Globus pallidus (tissue), 1 donor: Measurements from ENCODE around the gene RAP2A.
A peak's percentile ranks its signal among the peaks of the same experiment; 100 is the strongest.

Experiments
- DNase-seq: peaks from one replicate; pipeline ENCODE4 v3.0.0-alpha.2; 2015; ENCODE audit warnings: low spot score

RAP2A gene

DNA sequence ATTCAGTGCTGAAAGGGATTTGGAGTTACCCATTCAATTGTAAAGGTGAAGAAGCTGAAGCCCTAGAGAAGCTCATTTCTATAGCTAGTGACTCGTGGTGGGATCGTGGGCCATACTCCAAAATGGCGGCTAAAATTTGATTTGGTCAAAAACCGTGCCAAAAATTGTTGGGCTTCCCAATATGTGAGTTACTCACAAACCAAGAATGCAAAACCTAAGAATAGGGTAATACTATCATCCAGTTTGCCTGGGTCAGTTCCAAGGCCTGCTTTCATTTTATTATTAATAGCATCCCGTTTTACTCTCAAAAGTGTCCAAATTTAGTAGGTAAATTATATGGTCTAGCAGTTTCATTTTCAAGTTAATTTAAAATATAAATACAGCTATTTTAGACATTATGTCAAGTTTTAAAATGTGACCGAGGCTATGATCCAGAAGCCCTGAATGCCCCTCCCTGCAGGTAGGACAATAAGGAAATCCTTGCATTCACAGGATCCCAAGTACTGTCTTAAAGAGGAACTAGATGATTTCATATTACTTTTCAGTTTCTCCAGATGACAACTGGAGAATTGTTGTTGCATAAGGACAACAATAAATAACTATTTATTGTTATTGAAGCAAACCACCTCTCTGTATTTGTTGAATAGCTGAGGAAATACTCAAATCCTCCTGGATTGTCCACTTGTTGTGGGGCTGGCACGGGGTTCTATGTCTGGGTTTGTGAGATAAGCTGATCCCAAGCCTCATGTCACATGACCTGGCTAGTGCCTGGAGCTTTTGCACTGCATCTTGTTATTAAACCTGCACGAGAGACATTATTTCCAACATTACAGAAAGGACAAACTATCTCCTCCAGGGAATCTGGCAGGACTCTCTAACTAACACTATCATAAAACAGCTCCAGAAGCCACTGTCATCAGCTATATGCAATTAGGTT lies 11.6 kb upstream of the RAP2A start:
- no peak for DNase-seq

DNA sequence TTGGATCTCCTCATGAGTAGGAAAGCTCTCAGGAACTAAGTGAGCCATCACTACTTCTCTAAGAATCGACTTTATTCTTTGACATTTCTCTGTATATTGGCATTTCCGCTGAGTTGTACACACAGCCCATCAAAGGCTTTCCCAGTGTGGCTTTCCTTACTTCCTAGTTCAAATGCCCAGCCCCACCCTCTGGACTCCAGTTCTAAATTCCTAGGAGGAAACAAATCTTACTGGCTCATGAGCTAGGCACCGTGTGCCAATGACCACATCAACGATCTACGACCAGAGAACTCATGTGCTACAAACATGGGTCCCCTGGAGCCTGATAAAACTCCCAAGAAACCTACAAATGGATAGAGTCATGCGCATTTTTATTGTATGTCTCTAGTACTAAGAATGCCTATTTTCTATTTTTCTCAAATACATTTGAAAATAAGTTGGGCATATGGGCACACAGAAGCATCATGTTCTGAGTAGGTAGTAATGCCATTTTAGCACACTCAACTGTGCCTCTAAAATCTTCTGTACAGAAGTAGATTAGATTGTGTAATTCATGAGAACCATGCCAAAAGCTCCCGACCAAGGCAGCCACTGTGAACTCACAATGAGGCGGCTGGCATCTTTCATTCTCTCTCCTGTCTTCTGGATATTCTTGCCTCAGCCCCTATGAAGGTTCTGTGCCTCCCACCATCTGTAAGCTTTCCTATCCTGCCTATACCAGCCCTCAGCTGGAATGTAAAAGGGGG lies 10.5 kb upstream of the RAP2A start:
- DNase-seq = peak; percentile 26

DNA sequence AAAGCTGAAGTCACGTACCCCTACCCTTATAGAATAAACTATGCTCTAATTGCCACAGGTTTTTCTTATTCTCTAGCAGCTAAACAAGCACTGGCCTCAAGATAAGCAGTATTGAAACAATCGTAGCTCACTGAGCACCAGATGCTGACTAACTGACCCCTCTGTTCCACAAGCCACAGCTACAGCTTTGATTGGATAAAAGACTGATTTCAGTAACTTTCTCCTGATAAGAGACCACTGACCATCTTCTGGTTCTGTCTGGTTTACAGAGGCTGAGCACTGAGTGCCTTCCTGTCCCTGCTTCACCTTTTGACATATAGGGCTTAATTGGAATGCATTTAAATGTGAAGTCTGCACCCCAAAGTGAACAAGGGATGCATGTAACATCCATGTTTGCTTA lies 8.4 kb upstream of the RAP2A start:
- no peak for DNase-seq

DNA sequence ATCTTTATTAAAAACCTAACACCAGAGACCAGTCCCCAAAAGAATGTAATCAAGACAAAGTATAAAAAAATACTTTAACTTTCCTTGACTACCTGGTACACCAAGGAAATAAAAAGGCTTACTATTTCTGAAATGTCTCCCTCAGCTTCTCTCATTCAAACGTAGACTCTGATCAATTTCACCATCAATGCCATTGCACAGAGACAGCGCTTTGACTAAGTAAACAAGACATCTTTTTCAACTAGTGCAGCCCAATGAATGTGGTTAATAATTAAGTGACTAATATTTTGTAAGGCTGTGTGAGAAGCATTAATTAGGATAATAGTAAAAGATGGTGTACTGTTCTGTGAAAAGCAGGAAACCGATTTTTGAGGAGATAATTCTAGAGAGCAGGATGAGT lies 7.3 kb upstream of the RAP2A start:
- DNase-seq = no peak

DNA sequence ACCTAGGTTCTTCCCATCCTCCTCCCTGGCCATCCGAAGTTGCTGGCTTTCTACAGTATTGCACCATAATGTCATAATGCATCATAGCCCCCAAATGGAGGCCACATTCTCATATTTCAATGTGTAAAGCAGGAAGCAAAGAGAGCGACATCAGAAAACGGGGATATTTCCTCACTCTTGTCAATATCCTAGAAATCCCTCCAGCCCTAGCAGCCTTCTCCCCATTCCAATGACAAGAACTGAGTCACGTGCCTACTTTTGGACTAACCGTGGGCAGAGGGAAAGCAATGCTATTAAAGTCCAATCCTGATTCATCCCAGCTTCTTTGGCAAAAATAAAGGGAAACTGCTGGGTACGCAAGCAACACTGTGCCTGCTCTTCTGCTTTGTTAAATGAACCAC lies 4.3 kb upstream of the RAP2A start:
- peak; percentile 69 for DNase-seq

DNA sequence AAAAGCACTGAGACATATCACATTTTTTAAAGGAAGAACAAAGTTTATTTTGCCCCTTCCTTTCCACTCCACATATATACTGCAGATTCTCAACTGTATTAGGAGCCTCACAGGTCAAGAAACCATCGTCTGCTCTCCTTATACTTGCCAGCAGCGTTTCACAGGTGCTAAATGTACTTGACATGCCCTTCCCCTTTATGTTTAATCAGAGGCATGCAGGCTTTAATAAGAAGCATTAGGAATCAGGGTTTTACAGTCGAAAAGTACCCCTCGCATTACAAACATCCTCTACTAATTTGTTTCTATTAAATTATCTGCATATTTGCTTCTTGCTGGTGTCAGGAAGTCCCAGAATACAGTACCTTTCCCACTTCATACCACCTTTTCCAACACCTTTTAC lies 3.7 kb upstream of the RAP2A start:
- DNase-seq = peak; percentile 24

DNA sequence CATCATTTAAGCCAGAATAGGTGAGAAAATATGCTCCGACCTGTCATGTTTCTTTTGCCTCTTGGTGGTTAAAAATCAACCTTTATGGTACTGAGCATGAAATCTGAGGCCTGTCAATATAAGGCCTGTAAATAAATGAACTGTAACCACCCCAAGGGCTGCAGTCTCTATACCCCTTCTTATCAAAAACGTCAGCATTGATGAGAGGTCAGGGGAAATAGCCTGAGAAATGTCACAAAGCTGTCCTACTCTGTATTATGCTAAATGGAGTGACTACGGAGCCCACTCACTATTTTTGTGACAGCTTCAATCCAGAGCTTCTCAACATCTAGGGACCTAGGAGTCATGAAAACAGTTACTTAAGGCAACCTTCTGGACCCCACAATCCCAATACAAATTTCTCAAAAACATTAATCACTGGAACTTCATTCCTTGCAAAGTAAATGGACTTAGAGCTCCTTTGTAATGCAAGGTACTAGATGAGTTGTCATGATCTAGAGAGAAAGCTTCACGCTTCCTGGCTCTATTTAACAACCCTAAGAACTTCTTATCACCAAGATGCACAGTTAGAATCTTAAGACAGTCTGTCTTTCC lies 2.7 kb upstream of the RAP2A start:
- DNase-seq = no peak

DNA sequence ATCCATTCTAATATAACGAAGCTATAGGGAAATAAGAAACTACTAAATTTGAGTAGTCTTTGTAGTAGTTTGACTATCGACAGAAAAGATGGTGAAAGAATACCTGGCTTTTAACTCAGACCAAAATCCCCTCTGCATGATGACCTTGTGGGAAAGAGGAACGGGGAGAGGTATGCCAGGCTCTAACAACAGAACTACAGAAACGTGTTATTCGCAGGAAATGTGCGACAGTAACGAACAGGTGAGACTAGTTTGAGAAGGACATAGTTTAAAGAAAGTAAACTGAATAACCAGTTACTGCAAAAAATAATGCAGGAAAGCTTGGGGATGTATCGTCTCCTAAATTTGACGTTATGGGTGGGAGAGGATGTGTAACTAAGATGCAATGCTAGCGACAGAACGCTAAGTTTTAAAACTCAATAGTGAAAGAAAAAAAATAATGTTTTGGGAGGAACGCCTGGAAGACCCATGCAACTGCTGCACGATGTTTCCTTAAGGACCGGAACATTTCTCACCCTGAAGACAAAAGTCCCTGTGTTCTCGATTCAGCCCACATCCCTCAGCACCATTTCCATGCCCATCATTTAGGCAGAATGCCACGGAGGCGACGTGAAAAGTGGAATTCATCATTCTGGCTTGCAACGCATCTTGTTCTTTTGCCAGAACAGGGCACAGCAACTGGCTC lies 1.6 kb upstream of the RAP2A start:
- DNase-seq = no peak

DNA sequence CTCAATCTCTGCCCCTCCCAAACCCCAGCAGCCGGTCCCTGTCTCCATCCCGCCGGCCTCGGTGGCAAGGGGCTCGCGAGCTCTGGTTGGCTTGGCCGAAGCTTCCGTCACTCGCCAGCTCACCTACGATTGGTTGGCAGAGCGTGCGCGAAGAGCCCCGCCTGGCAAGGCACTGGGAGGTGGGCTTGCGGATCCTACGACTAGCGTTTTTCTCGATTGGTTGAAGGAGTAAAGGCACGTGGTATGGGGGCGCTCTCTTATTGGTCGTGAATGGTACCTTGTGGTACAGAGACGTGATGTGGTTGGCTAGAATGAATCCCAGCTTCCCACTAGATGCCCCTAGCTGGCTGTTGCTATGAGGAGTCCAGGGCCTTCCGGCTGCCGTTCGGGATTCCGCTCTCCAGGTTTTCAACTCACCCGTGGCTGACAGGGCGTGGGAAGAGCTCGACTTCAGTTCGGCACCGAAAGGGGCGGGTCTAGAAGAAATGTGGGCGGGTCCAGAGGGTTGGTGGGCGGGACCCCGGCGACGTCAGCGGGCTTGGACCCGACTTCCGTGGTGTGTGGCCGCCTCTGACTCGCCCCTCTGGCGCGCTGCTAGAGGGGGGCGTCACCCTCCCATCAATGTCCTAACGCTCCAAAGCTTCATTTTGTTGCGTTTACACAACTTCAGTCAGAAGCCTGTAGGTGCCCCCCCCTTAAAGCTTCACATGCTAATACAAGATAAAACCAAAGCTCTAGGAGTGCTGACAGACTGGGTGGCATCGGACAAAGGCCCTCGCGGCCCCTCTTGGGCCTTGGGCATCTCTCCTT lies 847 bp upstream of the RAP2A start:
- DNase-seq = peak; percentile 100

DNA sequence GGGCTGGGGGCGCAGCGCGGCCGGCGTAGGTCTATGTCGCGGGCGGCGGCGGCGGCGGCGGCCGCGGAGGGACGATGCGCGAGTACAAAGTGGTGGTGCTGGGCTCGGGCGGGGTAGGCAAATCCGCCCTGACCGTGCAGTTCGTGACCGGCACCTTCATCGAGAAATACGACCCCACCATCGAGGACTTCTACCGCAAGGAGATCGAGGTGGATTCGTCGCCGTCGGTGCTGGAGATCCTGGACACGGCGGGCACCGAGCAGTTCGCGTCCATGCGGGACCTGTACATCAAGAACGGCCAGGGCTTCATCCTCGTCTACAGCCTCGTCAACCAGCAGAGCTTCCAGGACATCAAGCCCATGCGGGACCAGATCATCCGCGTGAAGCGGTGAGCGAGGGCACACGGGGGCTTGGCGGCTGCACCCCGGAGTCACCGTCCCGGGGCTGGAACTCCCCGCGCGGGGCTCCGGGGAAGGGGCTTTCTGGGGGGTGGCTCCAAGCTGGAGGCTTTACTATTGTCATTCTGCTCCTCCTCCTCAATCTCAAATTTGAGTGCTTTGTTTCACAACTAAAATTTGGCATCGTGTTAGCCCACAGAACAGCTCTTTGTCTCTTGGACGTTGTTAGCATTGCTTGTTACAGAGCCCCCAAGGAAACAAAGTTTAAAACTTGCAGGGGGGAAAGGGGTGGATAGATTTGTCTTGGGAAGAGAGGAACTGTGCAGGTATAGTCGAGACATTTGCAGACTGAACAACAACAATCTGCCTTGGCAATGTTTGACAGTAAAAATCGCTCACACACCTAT lies 630 bp downstream of the RAP2A start:
- DNase-seq = peak; percentile 40

DNA sequence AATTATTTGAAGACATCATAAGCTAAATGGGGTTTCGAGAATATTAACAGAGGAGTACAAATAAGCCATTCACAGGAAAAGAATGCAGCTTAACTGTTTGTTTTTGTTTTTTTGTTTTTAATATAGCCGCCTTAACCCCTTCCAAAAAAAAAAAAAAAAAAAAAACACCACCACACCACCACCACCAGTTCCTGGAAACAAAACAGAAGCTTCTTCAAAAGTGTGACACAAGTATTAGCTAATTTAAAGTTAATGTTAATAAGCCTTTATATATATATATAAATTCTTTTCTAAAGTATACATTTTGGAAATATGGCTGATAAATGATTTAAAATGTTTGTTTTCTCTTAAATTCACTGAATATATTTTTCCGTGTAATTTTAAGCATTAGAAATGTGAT lies 1.4 kb downstream of the RAP2A start:
- DNase-seq = no peak

DNA sequence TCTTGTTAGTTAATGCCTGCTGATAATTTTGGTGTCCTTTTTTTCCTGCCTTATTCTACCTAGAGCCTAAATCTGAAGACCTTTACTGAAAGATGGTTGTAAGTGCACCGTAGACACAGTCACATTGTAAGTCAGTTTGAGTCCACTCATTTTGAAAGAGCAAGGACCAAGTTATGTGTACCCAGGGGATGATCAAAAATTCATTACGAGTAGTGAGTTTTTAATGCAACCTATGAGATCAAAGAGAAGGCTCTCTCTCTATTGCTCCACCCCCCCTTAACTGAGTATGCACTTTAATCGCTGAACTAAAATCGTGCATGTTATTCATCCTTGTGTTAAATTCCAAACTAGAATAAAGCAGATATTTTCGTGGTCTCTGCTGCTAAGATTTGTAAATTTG lies 1.8 kb downstream of the RAP2A start:
- DNase-seq = no peak

DNA sequence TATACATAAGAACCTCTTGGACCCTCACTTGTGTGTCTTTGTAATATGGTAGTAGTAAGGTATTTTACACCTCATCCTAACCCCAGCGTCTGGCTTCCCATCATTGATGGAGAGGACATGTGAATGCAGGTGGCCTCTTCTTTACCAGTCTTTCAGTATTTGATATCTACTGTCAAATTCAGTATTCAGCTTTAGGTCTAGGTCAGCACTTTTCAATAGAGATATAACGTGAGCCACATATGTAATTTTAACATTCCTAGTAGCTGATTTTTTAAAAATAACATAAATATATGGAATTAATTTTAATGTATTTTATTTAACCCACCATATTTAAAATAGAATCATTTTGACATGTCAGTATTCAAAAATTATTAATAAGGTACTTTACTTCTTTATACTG lies 2.9 kb downstream of the RAP2A start:
- DNase-seq = no peak

DNA sequence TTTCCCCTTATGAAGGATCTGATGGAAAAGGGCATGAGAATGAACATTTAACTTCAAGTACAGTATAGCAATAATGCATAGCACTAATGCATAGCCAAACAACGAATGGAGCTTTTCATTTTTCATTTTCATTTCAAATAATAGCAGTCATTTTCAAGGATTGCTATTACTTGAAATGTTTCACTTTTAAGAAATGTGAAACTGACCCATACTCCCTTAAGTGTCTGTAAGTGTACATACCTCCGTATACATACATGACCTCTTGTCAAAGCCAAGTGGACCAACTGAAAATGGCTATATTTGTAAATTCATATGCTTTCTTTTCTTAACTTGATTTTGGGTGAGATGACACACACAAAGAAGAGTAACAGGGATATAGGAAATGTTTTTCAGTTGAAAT lies 3.8 kb downstream of the RAP2A start:
- DNase-seq = no peak

DNA sequence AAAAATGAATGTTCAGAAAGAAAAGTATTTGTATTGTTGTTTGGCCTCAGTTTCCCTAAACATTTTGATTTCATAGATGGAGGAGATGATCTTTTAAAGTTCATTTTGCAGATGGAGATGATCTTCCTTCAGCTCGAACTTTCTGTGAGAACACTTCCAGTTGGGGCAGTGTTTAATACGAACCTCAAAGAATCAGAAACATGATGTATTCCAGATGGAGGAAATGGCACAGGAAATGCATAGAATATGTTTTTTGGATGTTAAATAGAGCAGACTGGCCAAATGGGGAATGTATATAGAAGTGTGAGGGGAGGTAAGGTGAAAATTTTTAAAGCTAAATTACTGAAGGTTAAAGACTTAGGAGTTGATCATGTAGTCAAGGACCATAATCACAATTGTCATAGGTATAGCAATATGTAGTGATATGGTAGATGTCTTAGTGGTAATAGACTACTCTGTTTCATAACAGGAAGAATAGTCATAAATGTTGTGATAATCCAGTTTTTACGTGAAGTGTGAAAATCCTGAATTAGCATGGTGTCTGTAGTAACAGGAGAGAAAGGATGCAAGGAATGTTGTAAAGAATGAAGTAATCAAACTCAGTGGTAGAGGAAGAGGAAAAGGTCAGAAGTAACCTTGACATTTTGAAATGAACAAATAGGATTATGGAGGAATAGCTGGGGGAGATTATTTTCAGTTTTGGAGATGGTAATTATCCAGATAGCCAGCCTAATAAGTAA lies 5.1 kb downstream of the RAP2A start:
- DNase-seq = no peak

DNA sequence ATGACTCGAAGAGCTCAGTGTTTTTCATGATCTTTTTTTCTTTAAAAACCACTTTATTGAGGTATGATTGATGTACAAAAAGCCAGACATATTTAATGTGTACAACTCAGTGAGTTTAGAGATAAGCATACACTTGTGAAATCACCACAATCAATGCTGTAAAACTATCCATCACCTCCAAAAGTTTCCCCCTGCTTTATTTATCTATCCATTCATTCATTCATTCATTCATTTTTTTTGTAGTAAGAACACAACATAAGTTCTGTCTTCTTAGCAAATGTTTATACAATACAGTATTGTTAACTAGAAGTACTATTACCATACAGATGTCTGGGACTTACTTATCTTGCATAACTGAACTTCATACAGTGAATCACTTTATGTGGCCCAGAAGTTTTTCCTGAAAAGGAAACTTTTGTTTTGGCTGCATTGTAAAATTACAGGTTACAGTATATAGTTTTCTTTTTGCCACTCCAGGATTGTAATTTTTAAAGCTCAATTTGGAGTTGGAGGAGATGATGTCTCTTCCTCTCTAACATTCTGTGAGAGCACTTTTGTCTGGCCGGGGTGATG lies 6.7 kb downstream of the RAP2A start:
- no peak for DNase-seq

DNA sequence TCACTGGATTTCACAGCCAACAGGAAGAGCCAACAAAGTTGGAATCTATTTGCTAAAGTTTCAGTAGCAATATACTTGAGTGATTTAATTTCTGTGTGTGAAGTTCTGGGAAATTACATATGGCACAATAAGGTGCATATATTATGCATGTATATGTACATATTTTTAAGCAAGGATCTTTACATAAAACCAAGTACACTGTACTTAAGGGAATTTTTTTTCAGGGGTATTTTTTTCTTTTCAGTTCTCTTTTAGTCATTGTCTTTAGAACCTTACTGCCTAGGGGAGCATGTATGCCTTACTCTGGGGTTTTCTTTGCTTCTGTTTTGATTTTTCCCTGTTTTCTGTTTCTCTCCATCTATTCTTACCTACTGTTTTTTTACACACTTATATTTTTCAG lies 7.4 kb downstream of the RAP2A start:
- no peak for DNase-seq

DNA sequence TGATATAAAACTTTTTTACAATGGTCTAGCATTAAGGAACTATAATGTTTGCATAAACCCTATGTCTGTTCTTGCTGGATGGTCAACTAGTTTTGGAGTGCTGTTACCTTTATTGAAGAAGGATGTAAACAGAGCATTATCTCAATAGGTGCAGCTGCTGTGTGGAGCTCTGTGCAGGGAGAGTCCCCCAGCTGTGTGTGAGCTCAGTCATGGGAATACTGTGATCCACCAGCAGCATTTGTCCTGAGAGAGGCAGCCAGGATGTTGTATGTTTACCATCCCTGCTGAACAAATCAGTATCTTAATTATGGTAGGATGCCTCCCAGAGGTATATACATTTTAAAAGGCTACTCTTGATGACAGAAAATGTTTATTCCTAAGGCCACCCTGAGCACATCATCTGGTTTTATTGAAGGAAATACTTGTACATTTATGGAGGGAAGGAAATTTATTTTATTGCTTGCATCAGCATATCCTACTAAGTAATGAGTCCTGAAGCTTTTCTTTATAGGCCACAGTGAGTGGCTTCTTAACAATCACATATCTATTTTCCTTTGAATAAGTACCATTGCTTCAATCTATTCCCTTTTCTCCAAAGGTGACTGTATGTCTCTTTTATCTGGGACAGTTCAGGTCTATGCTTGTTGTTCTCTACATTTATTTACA lies 11.7 kb downstream of the RAP2A start:
- no peak for DNase-seq

DNA sequence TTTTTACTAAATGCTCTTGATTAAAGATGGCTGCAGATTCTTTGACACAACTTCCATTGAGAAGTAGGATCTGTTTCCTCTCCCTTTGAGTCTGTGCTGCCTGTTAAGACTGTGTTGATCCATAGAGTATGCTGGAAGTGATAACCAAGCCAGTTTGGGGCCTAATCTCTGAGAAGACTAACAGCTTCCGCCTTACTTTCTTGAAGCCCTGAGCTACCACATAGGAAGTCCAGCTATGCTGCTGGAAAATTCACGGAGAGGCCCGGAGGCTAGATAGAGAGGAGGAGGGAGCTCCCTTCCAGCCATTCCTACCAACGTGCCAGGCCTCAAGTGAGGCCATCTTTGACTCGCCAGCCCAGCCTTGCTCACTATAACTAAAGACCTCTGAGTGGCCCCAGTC lies 12.5 kb downstream of the RAP2A start:
- DNase-seq = no peak
